CD14-positive monocyte (primary cell): Measurements from ENCODE around the gene SLC22A23. TPM values are rescaled to one million over a fixed set of nuclear protein-coding genes. Genes with fewer than 3 reads are reported as not detected.

Experiments used
- DNase-seq, 3 donors: peaks; one replicate each; pipeline ENCODE4 v3.0.0-alpha.2; 2011 to 2022
- H2AFZ ChIP-seq: 2 replicates; pipeline ENCODE4 v1.6.0; 2012; ENCODE audit warnings: mild to moderate bottlenecking, low read depth, low read length, inconsistent platforms; ENCODE audit not compliant: insufficient read depth, poor library complexity, severe bottlenecking
- H3K27ac ChIP-seq, 2 donors: 1 replicate in 1 of 2; 2 replicates in 1 of 2; pipeline ENCODE4 v1.5.1; 2012 to 2013; ENCODE audit warnings: low read length in 2 of 2, control low read depth in 1 of 2, inconsistent platforms in 1 of 2, low read depth in 1 of 2, mild to moderate bottlenecking in 1 of 2
- H3K27me3 ChIP-seq, 2 donors: one replicate each; pipeline versions ENCODE4 v1.6.0 to v1.6.1; 2011 to 2013; ENCODE audit warnings: low read length in 2 of 2; ENCODE audit not compliant: control insufficient read depth in 2 of 2, insufficient read depth in 2 of 2
- H3K36me3 ChIP-seq, 2 donors: replicated peaks in 1 of 2; 1 replicate in 1 of 2; 2 replicates in 1 of 2; pipeline versions ENCODE4 v1.5.1 to v1.6.1; 2012 to 2013; ENCODE audit warnings: low read length in 2 of 2, control low read depth in 1 of 2, inconsistent platforms in 1 of 2, mild to moderate bottlenecking in 1 of 2; ENCODE audit not compliant: insufficient read depth in 2 of 2, control insufficient read depth in 1 of 2
- H3K4me1 ChIP-seq, 2 donors: 1 replicate in 1 of 2; 2 replicates in 1 of 2; pipeline versions ENCODE4 v1.5.1 to v1.6.1; 2012 to 2013; ENCODE audit warnings: low read length in 2 of 2, control low read depth in 1 of 2, inconsistent platforms in 1 of 2, mild to moderate bottlenecking in 1 of 2, moderate library complexity in 1 of 2; ENCODE audit not compliant: insufficient read depth in 2 of 2, control insufficient read depth in 1 of 2
- H3K4me2 ChIP-seq: replicated peaks from 2 replicates; pipeline ENCODE3; 2012; ENCODE audit warnings: low read length, moderate library complexity, mild to moderate bottlenecking; ENCODE audit not compliant: poor library complexity, severe bottlenecking; ENCODE audit errors: extremely low read depth
- H3K4me3 ChIP-seq, 3 experiments: fragments of 200-600 bp in 1 of 3; sonication (generic) in 1 of 3; replicated peaks in 1 of 3; 1 replicate in 2 of 3; 2 replicates in 1 of 3; pipeline ENCODE4 v1.5.1; 2011 to 2013; ENCODE audit warnings: low read length in 3 of 3, mild to moderate bottlenecking in 3 of 3, control low read depth in 2 of 3, low read depth in 2 of 3, inconsistent platforms in 1 of 3, moderate library complexity in 1 of 3
- H3K79me2 ChIP-seq: 2 replicates; pipeline ENCODE4 v1.6.0; 2012; ENCODE audit warnings: mild to moderate bottlenecking, control low read depth, inconsistent platforms, low read length, moderate library complexity; ENCODE audit not compliant: insufficient read depth
- H3K9ac ChIP-seq: 2 replicates; pipeline ENCODE4 v1.6.0; 2017; ENCODE audit warnings: low read length, mild to moderate bottlenecking; ENCODE audit not compliant: insufficient read depth, poor library complexity, severe bottlenecking
- H3K9me3 ChIP-seq, 2 donors: replicated peaks in 1 of 2; 1 replicate in 1 of 2; 2 replicates in 1 of 2; pipeline versions ENCODE4 v1.5.1 to v1.6.1; 2012 to 2013; ENCODE audit warnings: low read length in 2 of 2, control low read depth in 1 of 2; ENCODE audit not compliant: control insufficient read depth in 1 of 2, insufficient read depth in 1 of 2
- H4K20me1 ChIP-seq: 2 replicates; pipeline ENCODE4 v1.6.0; 2012; ENCODE audit warnings: mild to moderate bottlenecking, low read length, control low read depth, moderate library complexity; ENCODE audit not compliant: insufficient read depth
- H3K27ac Mint-ChIP-seq, 7 donors: one replicate each; pipeline ENCODE4 v1.8.0; 2020; ENCODE audit warnings: mild to moderate bottlenecking in 7 of 7, mixed read lengths in 7 of 7, moderate library complexity in 6 of 7, inconsistent platforms in 2 of 7
- H3K27me3 Mint-ChIP-seq, 3 donors: one replicate each; pipeline ENCODE4 v1.8.0; 2021 to 2022; ENCODE audit warnings: low read depth in 3 of 3, mild to moderate bottlenecking in 3 of 3, mixed read lengths in 3 of 3, moderate library complexity in 3 of 3, inconsistent platforms in 1 of 3
- H3K36me3 Mint-ChIP-seq, 2 donors: one replicate each; pipeline ENCODE4 v1.8.0; 2020; ENCODE audit warnings: mixed read lengths in 2 of 2, inconsistent platforms in 1 of 2, mild to moderate bottlenecking in 1 of 2
- H3K4me1 Mint-ChIP-seq: one replicate; pipeline ENCODE4 v1.8.0; 2020; ENCODE audit warnings: mild to moderate bottlenecking, mixed read lengths
- H3K4me3 Mint-ChIP-seq, 2 donors: one replicate each; pipeline ENCODE4 v1.8.0; 2020; ENCODE audit warnings: mild to moderate bottlenecking in 2 of 2, mixed read lengths in 2 of 2, moderate library complexity in 1 of 2
- H3K9me3 Mint-ChIP-seq, 7 donors: one replicate each; pipeline ENCODE4 v1.8.0; 2020 to 2022; ENCODE audit warnings: mixed read lengths in 7 of 7, mild to moderate bottlenecking in 6 of 7, moderate library complexity in 6 of 7, inconsistent platforms in 2 of 7
- CTCF ChIP-seq: fragments of 200-600 bp; IDR thresholded peaks from one replicate; pipeline ENCODE4 v1.8.0; 2022; ENCODE audit warnings: antibody characterized with exemption, mild to moderate bottlenecking
- WGBS: methylation state at CpG from one replicate; pipeline ENCODE4 v1.1.5; 2013; ENCODE audit warnings: missing lambda C conversion rate; ENCODE audit not compliant: insufficient coverage; 5-methylcytosine and 5-hydroxymethylcytosine counted together
- intact Hi-C, 2 donors: fragments of 100-400 bp; cut with micrococcal nuclease; formaldehyde crosslinking; loops; one replicate each; pipeline versions ENCODE4 v1.15.0 to v1.15.1; 2023
- polyA plus RNA-seq, 3 donors: library from polyadenylated mRNA; depleted of rRNA in 1 of 3; unstranded in 2 of 3; stranded (reverse) in 1 of 3; fragments of 300-500 nt in 2 of 3; fragments of >200 nt in 1 of 3; fragmentation: Illumina TruSeq in 2 of 3; gene quantifications; 1 replicate in 2 of 3; 2 replicates in 1 of 3; pipeline ENCODE4 v1.2.3, GENCODE V29; 2012 to 2021

Gene SLC22A23
- polyA plus RNA-seq, 3 donors = 0.08 TPM; not detected in 2

GRCh38 chr6:3415082-3415453 lies 41.8 kb downstream of the SLC22A23 start:
- no peak overlapping the region for H2AFZ ChIP-seq
- no peak for TF ChIP-seq CTCF
- no peaks in the 10 kb centered on the region for H3K9me3 ChIP-seq
- intact Hi-C loops = no loop called here
- no peak overlapping the region for H3K4me3 ChIP-seq
- 62% methylated on average over 3 of the region's 5 CpGs for WGBS
- H3K4me2 ChIP-seq = no peak overlapping the region
- no peaks in the 10 kb centered on the region for H3K4me1 ChIP-seq
- DNase-seq = no peak
- H3K9me3 Mint-ChIP-seq = peaks cover 0 to 2% (median 0%) of the 10 kb centered on the region in 7 donors
- H3K4me1 Mint-ChIP-seq = no peaks in the 10 kb centered on the region
- no peaks in the 10 kb centered on the region for H3K27me3 ChIP-seq
- H4K20me1 ChIP-seq = no peaks in the 10 kb centered on the region
- H3K36me3 ChIP-seq = no peaks in the 10 kb centered on the region
- H3K27me3 Mint-ChIP-seq = peaks cover 3 to 8% (median 5%) of the 10 kb centered on the region in 3 donors
- no peak overlapping the region for H3K27ac ChIP-seq
- H3K79me2 ChIP-seq = no peaks in the 10 kb centered on the region
- no peak overlapping the region for H3K9ac ChIP-seq
- no peak overlapping the region for H3K4me3 Mint-ChIP-seq
- no peak overlapping the region for H3K27ac Mint-ChIP-seq
- no peaks in the 10 kb centered on the region for H3K36me3 Mint-ChIP-seq

- peaks cover 3 to 8% (median 4%) of the 10 kb centered on the region in 3 donors for H3K27me3 Mint-ChIP-seq
- no peak for DNase-seq
- no peak overlapping the region for H3K27ac Mint-ChIP-seq
- Histone ChIP-seq H3K27me3 (no peaks in the 10 kb centered on the region), H3K4me1 (no peaks in the 10 kb centered on the region), H3K27ac (no peak overlapping the region), H2AFZ (no peak overlapping the region), H3K9me3 (no peaks in the 10 kb centered on the region), H3K9ac (no peak overlapping the region), H3K4me2 (no peak overlapping the region), H3K4me3 (no peak overlapping the region), H3K36me3 (no peaks in the 10 kb centered on the region), H4K20me1 (no peaks in the 10 kb centered on the region), H3K79me2 (no peaks in the 10 kb centered on the region)
- H3K36me3 Mint-ChIP-seq = no peaks in the 10 kb centered on the region
- TF ChIP-seq CTCF = no peak
- peaks cover 0 to 2% (median 0%) of the 10 kb centered on the region in 7 donors for H3K9me3 Mint-ChIP-seq
- intact Hi-C loops = no loop called here
- WGBS = 41% methylated on average over 6 of the region's 11 CpGs
- peaks cover 4% of the 10 kb centered on the region for H3K4me1 Mint-ChIP-seq
- H3K4me3 Mint-ChIP-seq = no peak overlapping the region
Observed at GRCh38 chr6:3414327-3415081, 42.3 kb downstream of the SLC22A23 start.
